Measurements from ENCODE around the gene SRPX2.

SRPX2 gene

DNA sequence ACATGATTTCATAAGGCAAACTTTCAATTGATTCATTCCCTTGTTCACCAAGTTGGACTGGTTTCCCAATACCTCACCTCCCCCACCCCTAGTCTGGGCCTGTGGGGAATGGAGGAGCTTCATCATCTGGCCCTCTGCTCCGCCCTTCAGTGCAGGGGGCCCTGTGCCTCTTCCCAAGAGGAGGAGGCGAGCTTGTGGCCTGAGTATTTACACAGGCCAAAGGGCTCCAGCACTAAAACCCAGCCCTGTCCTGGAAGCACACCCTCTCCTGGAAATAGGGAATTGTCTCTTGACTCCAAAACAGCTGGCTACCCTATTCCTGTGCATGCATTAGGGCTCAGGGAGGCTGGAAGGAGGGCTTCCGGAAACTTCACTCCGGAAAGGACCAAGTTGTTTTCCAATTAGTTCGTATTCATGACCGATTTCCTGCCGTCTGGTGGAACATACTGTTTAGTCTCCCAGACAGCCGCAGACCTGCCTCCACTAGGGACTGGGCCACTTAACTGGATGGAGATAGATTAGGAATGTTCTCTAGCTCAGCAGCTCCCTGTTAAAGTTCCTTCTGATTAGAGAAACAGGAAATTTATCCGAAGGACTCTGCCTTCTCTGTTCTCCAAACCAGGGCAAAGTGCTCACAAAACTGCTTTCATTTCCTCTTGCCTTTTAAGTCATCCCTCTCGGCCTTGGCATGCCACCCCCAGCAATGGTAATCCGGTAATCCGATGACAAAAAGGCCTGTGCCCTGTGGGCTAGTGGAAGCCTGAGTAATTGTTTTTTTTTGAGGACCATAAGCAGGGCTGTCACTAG, 5.8 kb downstream of the SRPX2 start:
- peak; percentile 94 for DNase-seq (ENCODE audit: low read depth)
- no peak overlapping the region; the same call in 1 of the 2 replicates for H3K4me3 ChIP-seq (ENCODE audit: low read length)
- TF ChIP-seq, protein P1, sequence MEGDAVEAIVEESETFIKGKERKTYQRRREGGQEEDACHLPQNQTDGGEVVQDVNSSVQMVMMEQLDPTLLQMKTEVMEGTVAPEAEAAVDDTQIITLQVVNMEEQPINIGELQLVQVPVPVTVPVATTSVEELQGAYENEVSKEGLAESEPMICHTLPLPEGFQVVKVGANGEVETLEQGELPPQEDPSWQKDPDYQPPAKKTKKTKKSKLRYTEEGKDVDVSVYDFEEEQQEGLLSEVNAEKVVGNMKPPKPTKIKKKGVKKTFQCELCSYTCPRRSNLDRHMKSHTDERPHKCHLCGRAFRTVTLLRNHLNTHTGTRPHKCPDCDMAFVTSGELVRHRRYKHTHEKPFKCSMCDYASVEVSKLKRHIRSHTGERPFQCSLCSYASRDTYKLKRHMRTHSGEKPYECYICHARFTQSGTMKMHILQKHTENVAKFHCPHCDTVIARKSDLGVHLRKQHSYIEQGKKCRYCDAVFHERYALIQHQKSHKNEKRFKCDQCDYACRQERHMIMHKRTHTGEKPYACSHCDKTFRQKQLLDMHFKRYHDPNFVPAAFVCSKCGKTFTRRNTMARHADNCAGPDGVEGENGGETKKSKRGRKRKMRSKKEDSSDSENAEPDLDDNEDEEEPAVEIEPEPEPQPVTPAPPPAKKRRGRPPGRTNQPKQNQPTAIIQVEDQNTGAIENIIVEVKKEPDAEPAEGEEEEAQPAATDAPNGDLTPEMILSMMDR (conservative IDR thresholded peaks at IDR 0.05; ENCODE audit: low read length): no peak; the same call in 1 of the 2 replicates

DNA sequence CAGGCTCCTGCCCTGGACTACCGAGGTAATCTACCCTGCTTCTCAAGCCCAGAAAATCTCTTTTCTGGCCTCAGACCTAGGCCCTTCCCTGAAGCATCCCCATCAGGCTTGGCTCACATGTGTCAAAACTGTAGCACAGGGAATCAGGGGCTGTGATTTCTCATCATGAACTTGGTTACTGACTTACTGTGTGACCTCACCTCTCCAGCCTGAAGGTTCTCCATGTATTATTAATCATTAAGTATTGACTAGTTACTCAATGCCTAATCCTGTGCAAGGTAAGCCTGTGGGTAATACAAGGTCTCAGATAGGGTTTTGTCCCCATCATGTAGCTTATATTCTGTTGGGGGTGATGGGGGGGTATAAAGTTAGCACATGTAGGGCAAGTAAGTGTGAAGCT, 6.8 kb downstream of the SRPX2 start:
- DNase-seq (ENCODE audit: low read depth): no peak
- no peak overlapping the region for H3K4me3 ChIP-seq (ENCODE audit: low read length)

DNA sequence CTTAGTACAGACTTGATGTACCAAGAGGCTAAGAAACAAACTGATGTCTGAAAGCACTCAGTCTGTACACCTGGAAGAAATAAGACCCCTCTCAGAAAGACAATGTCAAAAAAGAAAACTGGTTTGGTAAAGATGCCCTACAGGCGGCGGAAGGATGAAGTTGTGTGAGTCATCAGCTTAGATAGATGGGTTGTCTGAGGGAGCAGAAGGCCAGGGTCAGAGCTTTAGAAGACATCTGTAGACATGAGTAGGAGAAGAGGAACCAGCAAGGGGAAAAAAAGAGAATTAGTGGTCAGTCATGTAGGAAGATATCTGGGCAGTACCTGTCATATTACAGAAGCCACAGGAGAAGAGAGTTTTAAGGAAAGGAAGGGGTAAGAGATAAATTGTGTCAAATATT, 8.3 kb downstream of the SRPX2 start:
- DNase-seq (ENCODE audit: low read depth): no peak
- no peak overlapping the region for H3K4me3 ChIP-seq (ENCODE audit: low read length)
- TF ChIP-seq, protein P1 (conservative IDR thresholded peaks at IDR 0.05; ENCODE audit: low read length): no peak

More for the DNA sequence above, 6.8 kb downstream of the SRPX2 start:
- TF ChIP-seq, protein P1 (conservative IDR thresholded peaks at IDR 0.05; ENCODE audit: low read length): no peak

DNA sequence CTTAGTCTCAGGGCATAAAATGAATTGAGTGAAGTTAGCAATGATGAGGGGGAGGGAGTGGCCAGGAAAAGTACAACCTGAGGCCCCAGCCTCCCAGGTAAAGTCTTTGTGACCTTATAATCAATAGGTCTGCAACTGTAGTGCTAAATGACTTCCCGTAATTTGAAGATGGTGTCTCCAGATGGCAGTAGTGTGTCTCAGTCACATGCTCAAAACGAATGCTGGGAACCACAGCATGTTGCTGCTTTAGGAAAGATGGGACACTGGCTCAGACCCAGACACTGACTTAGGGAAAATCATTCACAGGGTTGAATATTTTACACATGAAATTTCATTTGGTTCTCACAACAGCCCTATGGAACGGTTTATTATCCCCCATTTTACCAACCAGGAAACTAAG, 10.3 kb downstream of the SRPX2 start:
- TF ChIP-seq, protein P1 (conservative IDR thresholded peaks at IDR 0.05; ENCODE audit: low read length): peak; percentile 23; the same call in 1 of the 2 replicates
- H3K4me3 ChIP-seq (ENCODE audit: low read length): no peak overlapping the region
- DNase-seq (ENCODE audit: low read depth): peak; percentile 45

DNA sequence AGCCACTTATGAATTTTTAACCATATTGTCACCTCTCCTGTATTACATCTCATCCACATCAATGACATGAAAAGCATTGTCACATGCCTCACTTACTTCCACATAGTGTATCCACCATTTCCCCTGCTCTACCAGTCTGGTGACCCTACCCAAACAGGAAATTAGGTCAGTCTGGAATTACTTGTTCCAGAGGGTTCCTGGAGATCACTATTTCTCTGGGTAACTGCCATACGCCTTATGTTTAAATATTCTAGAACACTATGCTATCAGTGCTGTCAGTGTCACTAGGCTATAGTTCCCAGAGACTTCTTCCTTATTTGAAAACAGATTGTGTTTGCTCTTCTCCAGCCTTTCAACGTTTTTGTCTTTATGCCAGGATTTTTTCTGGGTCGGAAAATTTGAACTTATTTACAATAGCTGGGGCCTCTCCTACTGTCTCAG, 15.0 kb downstream of the SRPX2 start:
- DNase-seq (ENCODE audit: low read depth): no peak
- no peak overlapping the region for H3K4me3 ChIP-seq (ENCODE audit: low read length)
- TF ChIP-seq, protein P1 (conservative IDR thresholded peaks at IDR 0.05; ENCODE audit: low read length): no peak

DNA sequence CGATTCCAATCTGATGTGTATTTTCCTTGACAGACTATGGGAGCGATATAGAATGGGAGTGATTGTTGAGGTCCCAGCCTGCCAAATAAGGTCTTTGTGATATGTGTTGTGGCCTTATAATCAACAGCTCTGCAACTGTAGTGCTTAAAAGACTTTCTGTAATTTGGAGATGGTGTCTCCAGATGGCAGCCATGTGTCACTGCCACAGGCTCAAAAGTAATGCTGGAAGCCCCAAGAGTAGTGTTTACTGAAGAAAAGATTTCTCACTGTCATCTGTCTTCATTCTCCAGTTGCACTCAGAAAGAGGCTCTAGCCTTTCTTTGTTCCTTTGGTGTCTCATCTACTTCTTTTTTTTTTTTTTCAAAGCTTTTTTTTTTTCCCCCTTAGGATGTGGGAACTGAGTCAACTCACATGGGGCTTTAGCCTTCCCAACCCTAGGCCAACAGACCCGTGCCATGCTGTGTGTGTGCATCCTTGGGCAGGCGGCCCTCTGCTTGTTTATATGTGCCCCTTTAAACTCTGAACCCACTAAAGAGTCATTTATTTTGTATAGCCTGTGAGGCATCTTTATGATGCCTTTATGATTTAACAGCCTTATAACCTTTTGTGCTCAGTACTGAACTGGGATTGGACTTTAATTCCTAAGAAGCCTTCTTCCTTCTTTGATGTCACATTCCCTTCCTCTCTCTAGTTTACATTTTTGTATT, 15.6 kb downstream of the SRPX2 start:
- H3K4me3 ChIP-seq (ENCODE audit: low read length): no peak overlapping the region
- TF ChIP-seq, protein P1 (conservative IDR thresholded peaks at IDR 0.05; ENCODE audit: low read length): no peak
- DNase-seq (ENCODE audit: low read depth): peak; percentile 34

Data from AG10803 (cell line).